ENCODE measurements around the gene COL7A1. TPM values are rescaled to one million over a fixed set of nuclear protein-coding genes. Genes with fewer than 3 reads are reported as not detected.

COL7A1 gene
- total and polyA plus RNA-seq, 2 experiments from 2014 or later = 4.0 to 7.9 TPM

GRCh38 chr3:48558493-48559134 lies 36.5 kb downstream of the COL7A1 start (continued):
- TF ChIP-seq ZNF462 (CRISPR knock-in tag; IDR thresholded peaks at IDR 0.05) = no peak
- no peak for TF ChIP-seq JUNB (IDR thresholded peaks at IDR 0.05; ENCODE audit: unreplicated experiment)
- no peak for TF ChIP-seq ZNF114 (CRISPR knock-in tag; IDR thresholded peaks at IDR 0.05)
- TF ChIP-seq CTCF (conservative IDR thresholded peaks at IDR 0.05; ENCODE audit: low read depth in 2 of 2) = no peak; a peak in 1 of 4 replicates
- no peak for TF ChIP-seq POLR2AphosphoS5 (IDR thresholded peaks at IDR 0.05; ENCODE audit: low read depth)
- TF ChIP-seq NANOG (IDR thresholded peaks at IDR 0.05; ENCODE audit: borderline replicate concordance) = no peak
- no peak for TF ChIP-seq ETS1 (IDR thresholded peaks at IDR 0.05)
